ENCODE data around the gene RCL1.

DNA sequence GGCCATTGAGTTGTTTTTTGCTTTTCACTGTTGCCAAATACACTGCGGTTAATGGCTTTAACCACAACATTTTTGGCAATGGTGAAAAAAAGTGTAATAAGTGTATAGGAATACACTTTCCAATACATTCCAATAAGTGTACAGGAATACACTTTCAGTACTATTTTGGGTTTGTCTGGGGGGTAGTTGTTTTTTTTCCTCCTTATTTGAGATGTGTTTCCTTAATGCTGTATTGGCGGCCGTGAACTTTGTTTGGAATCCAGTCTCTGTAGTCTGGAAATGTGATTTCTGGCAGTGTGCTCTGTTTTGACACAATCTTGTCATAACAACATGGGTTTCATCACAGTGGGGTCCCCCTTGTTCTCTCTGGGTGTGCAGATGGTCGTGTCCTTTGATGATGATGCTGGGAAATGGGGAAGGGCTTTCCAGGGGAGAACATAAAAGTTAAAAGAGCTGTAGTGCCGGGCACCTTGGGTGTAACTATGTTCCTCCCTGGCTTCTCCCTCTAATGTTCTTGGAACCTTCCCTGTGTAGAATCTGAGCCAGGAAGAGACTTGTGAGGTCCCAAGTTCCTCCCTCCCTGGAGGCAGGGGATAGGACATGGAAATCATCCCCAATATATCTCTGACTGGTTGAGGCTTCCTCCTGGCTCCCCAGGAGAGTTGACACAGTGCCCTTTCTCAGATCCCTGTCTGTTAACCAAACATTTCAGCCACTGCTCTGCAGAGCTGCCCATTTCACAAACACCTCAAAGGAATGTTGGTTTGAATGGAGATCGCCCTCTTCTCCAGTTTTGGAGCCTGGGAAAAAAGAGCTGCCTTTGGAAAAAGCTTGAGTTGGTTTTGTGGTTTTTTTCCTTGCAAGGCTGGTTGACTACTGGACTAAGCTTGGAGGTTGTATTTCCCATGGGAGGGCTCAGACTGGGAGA is 44.8 kb downstream of the RCL1 start:
- TF ChIP-seq, protein P1, sequence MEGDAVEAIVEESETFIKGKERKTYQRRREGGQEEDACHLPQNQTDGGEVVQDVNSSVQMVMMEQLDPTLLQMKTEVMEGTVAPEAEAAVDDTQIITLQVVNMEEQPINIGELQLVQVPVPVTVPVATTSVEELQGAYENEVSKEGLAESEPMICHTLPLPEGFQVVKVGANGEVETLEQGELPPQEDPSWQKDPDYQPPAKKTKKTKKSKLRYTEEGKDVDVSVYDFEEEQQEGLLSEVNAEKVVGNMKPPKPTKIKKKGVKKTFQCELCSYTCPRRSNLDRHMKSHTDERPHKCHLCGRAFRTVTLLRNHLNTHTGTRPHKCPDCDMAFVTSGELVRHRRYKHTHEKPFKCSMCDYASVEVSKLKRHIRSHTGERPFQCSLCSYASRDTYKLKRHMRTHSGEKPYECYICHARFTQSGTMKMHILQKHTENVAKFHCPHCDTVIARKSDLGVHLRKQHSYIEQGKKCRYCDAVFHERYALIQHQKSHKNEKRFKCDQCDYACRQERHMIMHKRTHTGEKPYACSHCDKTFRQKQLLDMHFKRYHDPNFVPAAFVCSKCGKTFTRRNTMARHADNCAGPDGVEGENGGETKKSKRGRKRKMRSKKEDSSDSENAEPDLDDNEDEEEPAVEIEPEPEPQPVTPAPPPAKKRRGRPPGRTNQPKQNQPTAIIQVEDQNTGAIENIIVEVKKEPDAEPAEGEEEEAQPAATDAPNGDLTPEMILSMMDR (IDR thresholded peaks at IDR 0.05; ENCODE audit: low read depth, low read length), result no peak
- TF ChIP-seq EZH2phosphoT487 (IDR thresholded peaks at IDR 0.05; ENCODE audit: low read depth), result no peak
